GM21423 (cell line): ENCODE data around the gene SCLY.
"Not testable (repeated sequence)": the region's sequence is repeated elsewhere in the genome, so short reads cannot be mapped to it uniquely, and the experiment has no call there.

Experiments
- ATAC-seq: cut with Tn5 transposase; IDR thresholded peaks from one replicate; pipeline ENCODE4 v1.9.1; 2021; ENCODE audit warnings: mild to moderate bottlenecking, moderate library complexity; ENCODE audit not compliant: unreplicated experiment

Gene SCLY

DNA sequence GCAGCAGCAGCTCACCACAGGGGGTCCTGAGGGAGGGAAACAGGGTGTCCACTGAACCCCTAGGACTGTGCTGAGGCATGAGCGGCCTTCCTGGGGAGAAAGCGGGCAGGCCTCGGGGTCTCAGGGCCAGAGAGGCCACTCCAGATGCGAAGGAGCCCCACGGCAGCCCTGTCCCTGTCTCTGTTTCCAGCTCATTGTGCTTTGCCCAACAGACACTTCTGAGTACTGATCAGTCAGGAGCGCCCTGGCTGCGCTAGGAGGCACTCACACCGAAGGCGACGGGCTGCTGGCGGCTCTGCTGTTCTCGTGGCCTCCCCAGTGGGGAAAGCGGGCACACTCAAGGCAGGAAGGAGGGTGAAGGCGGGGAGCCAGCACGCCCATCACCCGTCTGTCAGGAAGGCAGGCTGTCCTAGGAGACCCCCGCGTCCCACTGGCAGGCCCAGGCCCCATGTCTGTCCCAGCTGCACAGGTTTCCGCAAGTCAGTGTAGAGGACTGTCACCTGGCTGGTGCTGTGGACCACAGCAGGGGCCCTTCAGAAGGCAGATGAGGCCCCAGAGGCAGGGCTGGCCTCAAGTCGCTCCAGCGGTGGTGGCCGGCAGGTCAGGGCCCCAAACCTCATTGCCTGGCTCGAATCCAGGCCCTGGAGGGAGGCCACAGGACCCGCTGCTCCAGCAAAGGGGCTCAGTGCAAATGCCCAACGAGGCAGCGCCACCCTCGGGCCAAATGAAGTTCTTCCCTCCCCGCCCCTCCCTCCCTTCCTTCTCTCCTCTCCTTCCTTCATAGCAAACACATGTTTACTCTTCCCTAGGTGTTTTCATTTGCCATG is 46.1 kb downstream of the SCLY start:
- no peak for ATAC-seq

- peak; percentile 61 for ATAC-seq
Measured at GRCh38 chr2:238107525-238108422, 47.0 kb downstream of the SCLY start.

DNA sequence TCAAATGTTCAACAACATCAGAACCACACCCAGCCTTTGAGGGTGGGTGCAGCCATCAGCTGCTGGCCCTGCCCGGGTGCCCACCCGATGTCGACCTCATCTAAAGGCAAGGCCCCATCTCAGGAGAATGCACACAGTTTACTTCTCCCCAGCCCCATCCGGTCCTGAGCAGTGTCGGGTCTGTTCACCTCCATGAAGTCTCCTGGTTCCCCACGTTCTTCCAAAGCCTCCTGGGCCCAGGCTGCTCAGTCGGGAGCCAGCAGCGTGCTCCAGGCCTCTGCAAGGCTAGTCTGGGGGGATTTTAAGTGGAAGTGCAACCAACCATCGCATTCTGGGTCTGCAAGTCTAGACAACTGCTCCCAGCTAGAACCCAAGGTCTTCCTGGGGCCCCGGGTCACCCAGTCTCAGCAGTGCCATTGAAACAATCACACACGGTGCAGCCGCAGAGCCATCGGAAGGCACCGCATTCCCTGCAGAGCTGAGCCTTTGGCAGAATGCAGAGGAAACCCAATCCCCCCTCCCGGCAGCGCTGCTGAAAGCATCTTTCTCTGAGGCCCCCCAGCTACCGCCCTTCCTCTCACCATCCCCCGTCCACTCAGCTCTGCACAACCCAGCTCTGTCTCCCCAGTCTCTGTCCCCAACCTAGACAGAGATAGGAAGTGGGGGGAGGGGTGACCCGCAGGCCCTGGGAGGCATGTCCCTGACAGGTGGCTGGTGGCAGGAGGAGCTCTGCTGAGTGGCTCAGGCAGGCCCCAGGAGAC is 47.8 kb downstream of the SCLY start:
- ATAC-seq: peak; percentile 69

DNA sequence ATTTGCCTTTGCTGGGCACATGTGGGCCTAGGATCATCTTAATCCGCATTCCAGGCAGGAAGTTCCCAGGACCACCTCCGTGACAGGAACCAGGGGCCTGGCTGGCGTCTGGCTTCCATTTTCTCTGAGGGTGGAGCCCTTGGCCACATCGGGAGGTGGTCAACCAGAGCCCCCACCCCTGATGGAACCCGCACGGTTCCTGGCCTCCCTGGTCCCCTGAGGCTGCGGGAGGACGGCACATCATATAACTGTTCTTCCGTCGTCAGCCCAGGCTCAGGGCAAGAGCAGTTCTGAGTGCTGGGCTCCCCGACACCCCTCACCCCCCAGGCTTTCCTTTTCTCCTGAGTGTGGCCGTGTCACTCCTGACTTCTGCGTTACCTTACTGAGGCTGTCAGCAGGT is 52.8 kb downstream of the SCLY start:
- no peak for ATAC-seq

- no peak for ATAC-seq
Measured at GRCh38 chr2:238114331-238114841, 53.6 kb downstream of the SCLY start.

DNA sequence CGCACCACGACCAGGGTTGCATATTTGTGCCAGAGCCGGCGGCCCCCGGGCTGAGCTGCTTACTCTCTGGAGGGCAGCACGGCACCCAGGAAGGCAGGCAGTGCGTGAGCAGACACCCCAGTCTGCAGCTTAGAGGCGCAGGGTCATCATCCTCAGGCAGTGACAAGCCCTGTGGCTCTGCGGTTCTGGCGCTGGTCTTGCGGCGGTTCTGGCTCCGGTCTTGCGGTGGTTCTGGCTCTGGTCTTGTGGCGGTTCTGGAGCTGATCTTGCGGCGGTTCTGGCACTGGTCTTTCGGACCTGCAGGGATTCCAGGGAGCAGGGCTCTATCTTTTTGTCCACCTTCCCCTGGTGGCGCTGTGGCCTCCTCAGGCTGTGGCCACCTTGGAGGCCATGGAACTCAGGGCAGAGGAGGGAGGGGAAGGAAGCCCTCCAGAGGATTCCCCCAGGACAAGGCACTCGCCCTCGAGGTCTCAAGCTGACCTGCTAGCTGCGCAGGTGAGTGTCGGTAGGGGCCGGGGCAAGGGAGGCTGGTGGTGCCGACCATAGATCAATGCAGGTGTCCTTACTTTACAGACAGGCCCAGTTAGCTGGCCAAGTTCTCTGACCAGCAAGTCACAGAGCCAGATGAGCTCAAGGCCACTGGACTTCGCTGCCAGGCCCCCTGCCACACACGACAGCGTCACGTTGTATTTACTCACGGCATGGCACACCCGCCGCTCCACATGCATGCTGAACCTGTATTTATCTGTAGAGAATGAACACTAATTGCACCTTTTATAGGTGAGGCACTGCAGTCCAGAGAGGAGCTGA is 54.3 kb downstream of the SCLY start:
- ATAC-seq: no peak

- not testable (repeated sequence) for ATAC-seq
Measured at GRCh38 chr2:238115709-238116108, 54.9 kb downstream of the SCLY start.

GRCh38 chr2:238116298-238117198 is 55.7 kb downstream of the SCLY start:
- ATAC-seq: no peak

GRCh38 chr2:238117199-238118154 is 56.7 kb downstream of the SCLY start:
- no peak for ATAC-seq

GRCh38 chr2:238119756-238120462 is 59.1 kb downstream of the SCLY start:
- ATAC-seq: no peak

GRCh38 chr2:238120463-238121298 is 59.9 kb downstream of the SCLY start:
- no peak for ATAC-seq

DNA sequence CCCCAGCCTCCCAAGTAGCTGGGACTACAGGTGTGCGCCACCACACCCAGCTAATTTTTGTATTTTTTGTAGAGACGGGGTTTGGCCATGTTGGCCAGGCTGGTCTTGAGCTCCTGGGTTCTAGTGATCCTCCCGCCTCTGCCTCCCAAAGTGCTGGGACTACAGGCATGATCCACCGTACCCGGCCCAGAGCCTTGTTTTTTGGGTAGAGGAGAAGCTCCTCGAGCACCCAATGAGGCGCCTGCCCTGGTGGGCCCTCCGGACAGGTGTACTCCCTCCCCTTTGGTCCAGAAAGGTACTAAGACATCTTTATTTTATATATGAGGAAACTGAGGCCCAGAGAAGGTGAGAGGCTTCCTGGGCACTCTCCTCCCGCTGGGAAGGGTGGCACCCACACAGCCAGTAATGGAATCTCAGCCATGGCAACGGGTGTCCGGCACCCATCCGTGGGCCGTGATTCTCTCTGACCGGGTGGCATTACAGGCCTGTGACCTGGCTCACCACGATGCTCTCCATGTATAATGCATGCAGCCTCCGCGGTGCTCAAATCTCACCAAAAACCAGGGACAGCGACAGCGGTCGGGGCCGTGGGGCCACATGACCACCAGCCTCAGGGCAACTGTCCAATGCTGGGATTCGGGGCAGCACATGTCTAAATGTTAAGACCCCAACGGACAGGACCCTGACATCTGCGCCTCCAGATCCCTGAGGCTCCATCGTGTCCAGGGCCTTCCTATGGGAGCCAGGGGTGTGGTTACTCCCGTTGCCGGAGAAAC is 60.9 kb downstream of the SCLY start:
- ATAC-seq: no peak

- no peak for ATAC-seq
Measured at GRCh38 chr2:238122287-238123217, 61.8 kb downstream of the SCLY start.

GRCh38 chr2:238123218-238123971 is 62.6 kb downstream of the SCLY start:
- no peak for ATAC-seq
